NOMO-1 (cell line): ENCODE results near the gene EDC3.
"Not testable (repeated sequence)": the region's sequence is repeated elsewhere in the genome, so short reads cannot be mapped to it uniquely, and the experiment has no call there.

ENCODE experiments used
- DNase-seq, 2 experiments: peaks; one replicate each; lab custom pipeline; 2025; ENCODE audit not compliant: unreplicated experiment in 2 of 2; lab: John Stamatoyannopoulos, UW

Gene EDC3

GRCh38 chr15:74695597-74696397 lies at the start of gene EDC3:
TSS of gene EDC3 (minus strand) at chr15:74696024. CDS start at chr15:74675124, 20,900 bp downstream.
- peak; percentile 79 to 83 for DNase-seq

GRCh38 chr15:74742422-74742821 lies 46.6 kb upstream of the EDC3 start:
- DNase-seq = no peak

GRCh38 chr15:74738239-74738638 lies 42.4 kb upstream of the EDC3 start:
- DNase-seq = not testable (repeated sequence)

- no peak for DNase-seq
Measured at GRCh38 chr15:74735305-74735704, 39.5 kb upstream of the EDC3 start.

GRCh38 chr15:74733269-74733668 lies 37.4 kb upstream of the EDC3 start:
- no peak for DNase-seq

- DNase-seq = no peak
Measured at GRCh38 chr15:74732846-74733245, 37.0 kb upstream of the EDC3 start.

- no peak for DNase-seq
Measured at GRCh38 chr15:74730619-74731316, 34.9 kb upstream of the EDC3 start.

GRCh38 chr15:74729372-74729771 lies 33.5 kb upstream of the EDC3 start:
- DNase-seq = not testable (repeated sequence)

GRCh38 chr15:74728699-74729098 lies 32.9 kb upstream of the EDC3 start:
- not testable (repeated sequence) for DNase-seq

- no peak for DNase-seq
Measured at GRCh38 chr15:74727727-74728126, 31.9 kb upstream of the EDC3 start.

- DNase-seq = no peak
Measured at GRCh38 chr15:74726774-74727164, 30.9 kb upstream of the EDC3 start.

GRCh38 chr15:74725845-74726773 lies 30.3 kb upstream of the EDC3 start:
- DNase-seq = peak; percentile 7 to 8

GRCh38 chr15:74725225-74725774 lies 29.5 kb upstream of the EDC3 start, which contains the start of gene CYP1A1:
TSS of gene CYP1A1 (minus strand) at chr15:74725528. CDS start at chr15:74723097, 2,431 bp downstream.
- DNase-seq = no peak

- DNase-seq = no peak
Measured at GRCh38 chr15:74724570-74725224, 28.9 kb upstream of the EDC3 start.

GRCh38 chr15:74723754-74724334 lies 28.0 kb upstream of the EDC3 start:
- DNase-seq = peak; percentile 47 to 67

- DNase-seq = no peak
Measured at GRCh38 chr15:74723187-74723586, 27.4 kb upstream of the EDC3 start.

GRCh38 chr15:74722591-74722990 lies 26.8 kb upstream of the EDC3 start:
- no peak for DNase-seq

GRCh38 chr15:74716651-74717050 lies 20.8 kb upstream of the EDC3 start:
- peak; percentile 3 to 60 for DNase-seq

GRCh38 chr15:74712311-74712710 lies 16.5 kb upstream of the EDC3 start:
- peak in 1 of 2 experiments; percentile 27 for DNase-seq
